H9 (cell line): ENCODE data around the gene ALG12. TPM values are rescaled to one million over a fixed set of nuclear protein-coding genes. Genes with fewer than 3 reads are reported as not detected.

Experiments
- DNase-seq: peaks from one replicate; pipeline ENCODE4 v3.0.0-alpha.2; 2017
- H2AFZ ChIP-seq: one replicate; pipeline ENCODE4 v1.6.1; 2013; ENCODE audit warnings: mild to moderate bottlenecking, low read length, control low read depth, moderate library complexity
- H2AK5ac ChIP-seq: 2 replicates; pipeline ENCODE4 v1.6.1; 2013; ENCODE audit warnings: low read length, control low read depth, mixed read lengths; ENCODE audit not compliant: insufficient read length
- H2BK120ac ChIP-seq: one replicate; pipeline ENCODE4 v1.6.1; 2013; ENCODE audit warnings: low read depth, mild to moderate bottlenecking, low read length, control low read depth, inconsistent platforms; ENCODE audit not compliant: poor library complexity, severe bottlenecking
- H2BK12ac ChIP-seq: 2 replicates; pipeline ENCODE4 v1.6.1; 2013; ENCODE audit warnings: low read length, control low read depth, mixed read lengths, low read depth; ENCODE audit not compliant: insufficient read length
- H2BK15ac ChIP-seq: 2 replicates; pipeline ENCODE4 v1.6.1; 2013; ENCODE audit warnings: low read depth, low read length, control low read depth
- H2BK20ac ChIP-seq: one replicate; pipeline ENCODE4 v1.6.1; 2013; ENCODE audit warnings: low read depth, mild to moderate bottlenecking, low read length, control low read depth, inconsistent platforms; ENCODE audit not compliant: poor library complexity, severe bottlenecking
- H2BK5ac ChIP-seq: 2 replicates; pipeline ENCODE4 v1.6.1; 2013; ENCODE audit warnings: low read length, control low read depth, mixed read lengths; ENCODE audit not compliant: insufficient read length
- H3K14ac ChIP-seq: 2 replicates; pipeline ENCODE4 v1.6.1; 2013; ENCODE audit warnings: low read length, control low read depth; ENCODE audit not compliant: insufficient read depth
- H3K18ac ChIP-seq: 2 replicates; pipeline ENCODE4 v1.6.1; 2013; ENCODE audit warnings: low read depth, mild to moderate bottlenecking, mixed read lengths, low read length, control low read depth; ENCODE audit not compliant: insufficient read length
- H3K23ac ChIP-seq: 2 replicates; pipeline ENCODE4 v1.6.1; 2013; ENCODE audit warnings: low read length, control low read depth, mixed read lengths, low read depth; ENCODE audit not compliant: insufficient read length
- H3K23me2 ChIP-seq: 2 replicates; pipeline ENCODE4 v1.6.1; 2013; ENCODE audit warnings: low read depth, mild to moderate bottlenecking, mixed read lengths, low read length, control low read depth; ENCODE audit not compliant: insufficient read length, poor library complexity, severe bottlenecking
- H3K27ac ChIP-seq: 2 replicates; pipeline ENCODE4 v1.5.1; 2013; ENCODE audit warnings: low read length, control low read depth, mixed read lengths, low read depth; ENCODE audit not compliant: insufficient read length
- H3K27me3 ChIP-seq: 2 replicates; pipeline ENCODE4 v1.6.1; 2013; ENCODE audit warnings: low read length, control low read depth, inconsistent platforms; ENCODE audit not compliant: insufficient read depth
- H3K4ac ChIP-seq: 2 replicates; pipeline ENCODE4 v1.6.1; 2013; ENCODE audit warnings: low read depth, mild to moderate bottlenecking, control low read depth, inconsistent platforms, low read length, moderate library complexity
- H3K4me1 ChIP-seq: 2 replicates; pipeline ENCODE4 v1.6.1; 2013; ENCODE audit warnings: low read length, control low read depth, inconsistent platforms; ENCODE audit not compliant: insufficient read depth
- H3K4me2 ChIP-seq: 2 replicates; pipeline ENCODE4 v1.6.1; 2013; ENCODE audit warnings: low read length, control low read depth, mixed read lengths; ENCODE audit not compliant: insufficient read length, insufficient read depth
- H3K56ac ChIP-seq: 2 replicates; pipeline ENCODE4 v1.6.1; 2013; ENCODE audit warnings: low read depth, mild to moderate bottlenecking, mixed read lengths, low read length, control low read depth; ENCODE audit not compliant: insufficient read length
- H3K79me1 ChIP-seq: 2 replicates; pipeline ENCODE4 v1.6.1; 2013; ENCODE audit warnings: low read depth, mild to moderate bottlenecking, moderate library complexity, low read length, control low read depth, inconsistent platforms; ENCODE audit not compliant: insufficient read depth, poor library complexity, severe bottlenecking
- H3K79me2 ChIP-seq: 2 replicates; pipeline ENCODE4 v1.6.1; 2013; ENCODE audit warnings: low read length, control low read depth, inconsistent platforms; ENCODE audit not compliant: insufficient read depth
- H3K9ac ChIP-seq: 2 replicates; pipeline ENCODE4 v1.6.1; 2013; ENCODE audit warnings: low read length, control low read depth, mixed read lengths; ENCODE audit not compliant: insufficient read length; ENCODE audit errors: extremely low read depth
- H3K9me3 ChIP-seq: one replicate; pipeline ENCODE4 v1.6.1; 2013; ENCODE audit warnings: low read depth, low read length, inconsistent platforms; ENCODE audit not compliant: control insufficient read depth
- H3T11ph ChIP-seq: one replicate; pipeline ENCODE4 v1.6.1; 2013; ENCODE audit warnings: mild to moderate bottlenecking, low read length, control low read depth, inconsistent platforms
- H4K20me1 ChIP-seq: one replicate; pipeline ENCODE4 v1.6.1; 2013; ENCODE audit not compliant: control insufficient read depth, insufficient read length, insufficient read depth
- H4K5ac ChIP-seq: 2 replicates; pipeline ENCODE4 v1.6.1; 2013; ENCODE audit warnings: low read depth, mild to moderate bottlenecking, mixed read lengths, low read length, control low read depth; ENCODE audit not compliant: insufficient read length
- H4K8ac ChIP-seq: replicated peaks from 2 replicates; pipeline ENCODE4 v1.6.1; 2013; ENCODE audit warnings: low read length, control low read depth, mixed read lengths, low read depth; ENCODE audit not compliant: insufficient read length
- H4K91ac ChIP-seq: 2 replicates; pipeline ENCODE4 v1.6.1; 2013; ENCODE audit warnings: low read depth, mild to moderate bottlenecking, moderate library complexity, mixed read lengths, low read length, control low read depth; ENCODE audit not compliant: insufficient read length
- H3K27ac Mint-ChIP-seq, 3 experiments: 2 replicates in 2 of 3; 3 replicates in 1 of 3; pipeline ENCODE4 v1.8.0; 2020 to 2021; ENCODE audit warnings: mixed read lengths in 3 of 3, mild to moderate bottlenecking in 1 of 3, moderate library complexity in 1 of 3
- H3K27me3 Mint-ChIP-seq: 2 replicates; pipeline ENCODE4 v1.8.0; 2021; ENCODE audit warnings: low read depth, mild to moderate bottlenecking, moderate library complexity, mixed read lengths
- H3K36me3 Mint-ChIP-seq, 3 experiments: 2 replicates in 2 of 3; 3 replicates in 1 of 3; pipeline ENCODE4 v1.8.0; 2020 to 2021; ENCODE audit warnings: low read depth in 3 of 3, mixed read lengths in 3 of 3; ENCODE audit not compliant: insufficient read depth in 1 of 3
- H3K4me1 Mint-ChIP-seq, 2 experiments: 2 replicates each; pipeline ENCODE4 v1.8.0; 2020; ENCODE audit warnings: mixed read lengths in 2 of 2
- H3K4me3 Mint-ChIP-seq, 2 experiments: 2 replicates in 1 of 2; 3 replicates in 1 of 2; pipeline ENCODE4 v1.8.0; 2020 to 2021; ENCODE audit warnings: mild to moderate bottlenecking in 2 of 2, mixed read lengths in 2 of 2, moderate library complexity in 1 of 2
- H3K9me3 Mint-ChIP-seq, 2 experiments: 2 replicates in 1 of 2; 3 replicates in 1 of 2; pipeline ENCODE4 v1.8.0; 2020; ENCODE audit warnings: mild to moderate bottlenecking in 2 of 2, mixed read lengths in 2 of 2, moderate library complexity in 1 of 2
- CTCF ChIP-seq: fragments of 200-600 bp; sonication (generic); conservative IDR thresholded peaks from 3 replicates; pipeline ENCODE4 v1.8.0; 2021; ENCODE audit warnings: antibody characterized with exemption, mild to moderate bottlenecking
- WGBS: extraction: QIAGEN DNeasy Blood & Tissue Kit; methylation state at CpG from one replicate; pipeline ENCODE4 v1.1.7; 2013; ENCODE audit warnings: missing lambda C conversion rate, low lambda C conversion rate, mixed read lengths; ENCODE audit not compliant: insufficient read length; ENCODE audit errors: extremely low coverage; 5-methylcytosine and 5-hydroxymethylcytosine counted together
- total RNA-seq: library from RNA; stranded (reverse); gene quantifications from 2 replicates; pipeline ENCODE4 v1.2.1, GENCODE V29; 2021

Gene ALG12
- total RNA-seq, 1 experiment from 2014 or later = 19.2 TPM

GRCh38 chr22:49938565-49939136 lies 20.4 kb upstream of the ALG12 start:
- H3K79me1 ChIP-seq = no peaks in the 10 kb centered on the region
- H3K4me2 ChIP-seq = no peak overlapping the region
- no peak overlapping the region for H4K5ac ChIP-seq
- no peak overlapping the region for H3K56ac ChIP-seq
- Mint-ChIP-seq H3K27me3 (no peaks in the 10 kb centered on the region), H3K4me3 (no peak overlapping the region), H3K9me3 (no peaks in the 10 kb centered on the region; a peak in 2 of 5 replicates), H3K27ac (no peak overlapping the region), H3K4me1 (peaks cover 6 to 11% of the 10 kb centered on the region in 2 experiments), H3K36me3 (no peaks in the 10 kb centered on the region)
- no peak overlapping the region for H4K91ac ChIP-seq
- no peak overlapping the region for H2BK12ac ChIP-seq
- H3K9ac ChIP-seq = no peak overlapping the region
- no peak overlapping the region for H2BK20ac ChIP-seq
- H3K27ac ChIP-seq = no peak overlapping the region
- no peak overlapping the region for H3K4ac ChIP-seq
- H3K23me2 ChIP-seq = peaks cover 9% of the 10 kb centered on the region
- H3K14ac ChIP-seq = no peak overlapping the region; the same call in 1 of the 2 replicates
- no peaks in the 10 kb centered on the region for H3K27me3 ChIP-seq
- H2AK5ac ChIP-seq = no peak overlapping the region
- no peak overlapping the region for H4K8ac ChIP-seq
- TF ChIP-seq CTCF = no peak
- H3K23ac ChIP-seq = no peak overlapping the region
- no peak overlapping the region for H3K18ac ChIP-seq
- H3K9me3 ChIP-seq = no peaks in the 10 kb centered on the region
- no peak overlapping the region for H3T11ph ChIP-seq
- no peak overlapping the region for H2BK5ac ChIP-seq
- no peak overlapping the region for H2BK120ac ChIP-seq
- WGBS = no CpG with 5 or more reads among the region's 19 CpGs
- no peak for DNase-seq
- H3K4me1 ChIP-seq = peaks cover 2% of the 10 kb centered on the region; the same call in 1 of the 2 replicates
- no peak overlapping the region for H2BK15ac ChIP-seq
- H3K79me2 ChIP-seq = no peaks in the 10 kb centered on the region
- no peaks in the 10 kb centered on the region for H4K20me1 ChIP-seq
- no peak overlapping the region for H2AFZ ChIP-seq
